Measurements from ENCODE around the gene HIVEP3.

The HIVEP3 gene

DNA sequence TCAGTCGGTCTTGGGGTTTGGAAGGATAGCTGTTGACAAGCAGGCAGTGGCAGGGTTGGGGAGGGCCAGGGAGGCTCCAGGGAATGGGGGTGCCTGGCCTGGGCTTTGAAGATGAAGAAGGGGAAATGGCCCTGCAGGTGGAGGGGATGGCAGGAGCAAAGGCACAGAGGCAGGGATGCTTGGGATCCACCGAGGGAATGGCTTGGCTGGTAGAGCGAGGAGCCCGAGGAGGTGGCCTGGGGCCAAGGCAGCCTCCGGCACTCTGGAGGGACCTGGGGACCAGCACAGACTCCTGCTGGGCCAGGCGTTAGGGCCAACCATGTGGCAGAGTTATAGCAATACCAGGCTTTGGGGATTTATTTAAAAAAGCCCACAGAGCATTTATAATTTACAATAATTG lies 371.4 kb downstream of the HIVEP3 start:
- TF ChIP-seq, protein P1, sequence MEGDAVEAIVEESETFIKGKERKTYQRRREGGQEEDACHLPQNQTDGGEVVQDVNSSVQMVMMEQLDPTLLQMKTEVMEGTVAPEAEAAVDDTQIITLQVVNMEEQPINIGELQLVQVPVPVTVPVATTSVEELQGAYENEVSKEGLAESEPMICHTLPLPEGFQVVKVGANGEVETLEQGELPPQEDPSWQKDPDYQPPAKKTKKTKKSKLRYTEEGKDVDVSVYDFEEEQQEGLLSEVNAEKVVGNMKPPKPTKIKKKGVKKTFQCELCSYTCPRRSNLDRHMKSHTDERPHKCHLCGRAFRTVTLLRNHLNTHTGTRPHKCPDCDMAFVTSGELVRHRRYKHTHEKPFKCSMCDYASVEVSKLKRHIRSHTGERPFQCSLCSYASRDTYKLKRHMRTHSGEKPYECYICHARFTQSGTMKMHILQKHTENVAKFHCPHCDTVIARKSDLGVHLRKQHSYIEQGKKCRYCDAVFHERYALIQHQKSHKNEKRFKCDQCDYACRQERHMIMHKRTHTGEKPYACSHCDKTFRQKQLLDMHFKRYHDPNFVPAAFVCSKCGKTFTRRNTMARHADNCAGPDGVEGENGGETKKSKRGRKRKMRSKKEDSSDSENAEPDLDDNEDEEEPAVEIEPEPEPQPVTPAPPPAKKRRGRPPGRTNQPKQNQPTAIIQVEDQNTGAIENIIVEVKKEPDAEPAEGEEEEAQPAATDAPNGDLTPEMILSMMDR (IDR thresholded peaks at IDR 0.05; ENCODE audit: unreplicated experiment in 3 of 3): no peak
- Mint-ChIP-seq H3K27me3 (ENCODE audit: low read depth) (peaks cover 21% of the 10 kb centered on the region), H3K4me1 (peaks cover 17% of the 10 kb centered on the region), H3K9me3 (peaks cover 15% of the 10 kb centered on the region), H3K4me3 (no peak overlapping the region), H3K27ac (no peak overlapping the region), H3K36me3 (ENCODE audit: low read depth) (peaks cover 5% of the 10 kb centered on the region)

DNA sequence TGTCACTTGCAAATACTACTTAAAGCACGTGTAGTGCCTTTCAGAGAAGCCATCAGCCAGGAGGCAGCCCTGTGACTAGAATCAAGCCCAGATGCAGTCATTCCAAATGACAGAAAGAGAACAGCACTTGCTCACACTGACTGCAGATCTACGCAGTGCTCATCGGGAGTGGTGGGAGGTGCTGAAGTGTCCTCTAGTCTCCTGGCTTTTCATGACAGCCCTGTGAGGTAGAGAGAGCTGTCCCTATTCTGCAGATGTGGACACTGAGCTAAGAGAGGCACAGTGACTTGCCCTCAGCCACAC lies 371.9 kb downstream of the HIVEP3 start:
- Mint-ChIP-seq H3K4me3 (no peak overlapping the region), H3K27me3 (ENCODE audit: low read depth) (peaks cover 21% of the 10 kb centered on the region), H3K27ac (no peak overlapping the region), H3K36me3 (ENCODE audit: low read depth) (peaks cover 5% of the 10 kb centered on the region), H3K4me1 (peaks cover 19% of the 10 kb centered on the region), H3K9me3 (peaks cover 13% of the 10 kb centered on the region)
- TF ChIP-seq, protein P1 (IDR thresholded peaks at IDR 0.05; ENCODE audit: unreplicated experiment in 3 of 3): no peak

DNA sequence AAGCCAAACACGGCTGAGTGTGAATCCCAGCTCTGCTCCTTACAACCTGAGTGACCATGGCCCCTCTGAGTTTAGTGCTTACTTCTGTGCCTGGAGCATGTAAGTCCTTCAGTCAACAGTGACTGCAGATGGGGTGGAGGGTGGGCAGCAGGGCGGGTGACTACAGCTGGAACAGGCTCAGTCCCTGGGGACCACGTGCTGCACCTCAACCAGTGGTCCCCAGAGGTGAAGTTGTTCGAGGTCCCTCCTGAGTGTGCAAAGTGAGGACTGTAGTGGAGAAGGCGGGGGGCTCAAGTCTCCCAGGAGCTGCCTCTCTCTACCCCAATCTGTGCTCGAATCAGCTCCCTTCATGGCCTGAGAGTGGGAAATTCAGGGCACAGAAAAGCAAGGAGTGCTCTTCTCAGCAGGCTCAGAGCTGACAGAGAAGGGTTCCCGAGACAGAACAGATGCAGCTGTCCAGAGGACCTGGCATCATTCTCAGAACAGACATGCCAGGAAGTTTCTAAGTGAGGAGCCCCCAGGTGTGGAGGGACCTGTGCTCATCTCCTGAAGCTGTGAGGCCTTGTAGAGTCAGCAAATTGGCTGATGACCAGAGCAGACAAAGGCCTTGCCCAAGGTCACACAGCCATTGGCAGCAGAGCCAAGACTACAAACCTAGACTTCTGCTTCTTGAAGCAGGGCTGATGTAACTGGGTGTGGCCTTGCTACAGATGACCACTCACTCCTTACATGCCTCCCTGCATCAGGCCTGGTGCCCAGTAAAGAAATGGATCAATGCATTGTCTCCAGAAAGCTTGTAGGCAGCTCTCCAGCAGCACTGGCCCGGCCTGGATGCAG lies 372.5 kb downstream of the HIVEP3 start:
- Mint-ChIP-seq H3K4me1 (peaks cover 19% of the 10 kb centered on the region), H3K36me3 (ENCODE audit: low read depth) (peaks cover 5% of the 10 kb centered on the region), H3K9me3 (peaks cover 10% of the 10 kb centered on the region), H3K27me3 (ENCODE audit: low read depth) (peaks cover 20% of the 10 kb centered on the region), H3K27ac (no peak overlapping the region), H3K4me3 (no peak overlapping the region)
- TF ChIP-seq, protein P1 (IDR thresholded peaks at IDR 0.05; ENCODE audit: unreplicated experiment in 3 of 3): no peak

DNA sequence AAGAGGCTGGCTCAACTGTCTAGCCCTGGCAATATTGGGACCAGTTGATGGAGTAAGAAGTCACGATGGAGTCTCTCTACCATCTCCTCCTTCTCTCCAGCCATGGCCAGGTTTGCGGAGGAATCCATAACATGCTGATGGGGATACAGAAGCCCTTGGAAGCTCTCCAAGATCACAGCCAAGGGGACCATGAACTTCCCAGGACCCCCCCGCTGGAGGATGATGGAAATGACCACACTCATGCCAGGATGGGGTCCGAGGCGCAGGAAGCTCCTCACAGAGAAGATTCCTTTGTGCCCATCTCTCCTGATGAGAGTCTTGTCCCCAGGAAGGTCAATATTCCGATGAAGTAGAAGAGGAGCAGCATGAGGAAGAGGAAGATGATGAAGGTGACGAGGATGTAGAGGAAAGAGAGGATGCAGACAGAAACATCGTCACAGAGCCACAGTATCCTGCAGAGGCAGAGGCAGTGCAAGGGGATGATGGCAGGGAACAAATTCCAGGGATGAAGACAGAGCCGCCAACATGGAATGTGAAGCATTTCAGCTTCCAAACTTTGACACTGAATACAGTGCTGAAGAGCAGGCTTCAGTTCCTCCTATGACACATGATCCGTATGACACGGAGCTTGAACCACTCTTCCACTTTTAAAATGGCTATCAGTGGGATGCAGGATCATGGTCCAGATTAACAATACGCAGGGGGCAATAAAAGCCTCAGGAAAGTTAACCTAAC lies 376.4 kb downstream of the HIVEP3 start:
- peaks cover 25% of the 10 kb centered on the region for H3K27me3 Mint-ChIP-seq (ENCODE audit: low read depth)
- no peak overlapping the region for H3K27ac Mint-ChIP-seq

DNA sequence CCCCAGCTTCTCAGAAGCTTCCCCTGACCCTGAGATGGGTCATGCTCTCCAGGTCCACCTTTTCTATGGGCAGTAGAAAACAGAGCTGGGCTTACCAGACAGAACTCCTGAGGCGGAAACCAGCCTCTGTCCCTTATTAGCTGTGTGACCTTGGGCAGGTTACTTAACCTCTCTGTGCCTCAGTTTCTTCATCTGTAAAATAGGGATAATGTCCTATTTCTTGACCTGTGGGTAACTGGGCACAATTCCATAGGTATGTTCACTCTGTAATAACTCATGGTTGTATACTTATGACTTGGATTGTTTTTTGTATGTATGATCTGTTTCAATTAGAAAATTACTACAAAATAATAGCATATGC lies 377.1 kb downstream of the HIVEP3 start:
- no peak overlapping the region for H3K4me3 Mint-ChIP-seq
- peaks cover 25% of the 10 kb centered on the region for H3K27me3 Mint-ChIP-seq (ENCODE audit: low read depth)
- TF ChIP-seq, protein P1 (IDR thresholded peaks at IDR 0.05; ENCODE audit: unreplicated experiment in 3 of 3): no peak
- H3K4me1 Mint-ChIP-seq: peaks cover 56% of the 10 kb centered on the region
- peaks cover 5% of the 10 kb centered on the region for H3K36me3 Mint-ChIP-seq (ENCODE audit: low read depth)
- H3K27ac Mint-ChIP-seq: no peak overlapping the region
- no peaks in the 10 kb centered on the region for H3K9me3 Mint-ChIP-seq

More for the DNA sequence above, 376.4 kb downstream of the HIVEP3 start:
- TF ChIP-seq, protein P1 (IDR thresholded peaks at IDR 0.05; ENCODE audit: unreplicated experiment in 3 of 3): no peak
- Mint-ChIP-seq H3K36me3 (ENCODE audit: low read depth) (peaks cover 5% of the 10 kb centered on the region), H3K4me3 (peak overlapping the region in 1 of 3 experiments; percentile 34), H3K9me3 (no peaks in the 10 kb centered on the region), H3K4me1 (peaks cover 48% of the 10 kb centered on the region)

All from nephron (organoid).